SIG-M5 treated with dmso at 0.1 percent for 504 hours (cell line): ENCODE measurements around the gene ZNF581.

Experiments used
- DNase-seq: peaks from one replicate; lab custom pipeline; 2025; ENCODE audit not compliant: unreplicated experiment; lab: John Stamatoyannopoulos, UW

ZNF581 gene

GRCh38 chr19:55691561-55692481 lies 48.4 kb downstream of the ZNF581 start:
- DNase-seq, result no peak

- no peak for DNase-seq
Measured at GRCh38 chr19:55692681-55693081, 49.2 kb downstream of the ZNF581 start.

- no peak for DNase-seq
Measured at GRCh38 chr19:55693336-55693974, 50.0 kb downstream of the ZNF581 start.

- DNase-seq, result no peak
Measured at GRCh38 chr19:55694241-55694655, 50.8 kb downstream of the ZNF581 start.

GRCh38 chr19:55694656-55695491 lies 51.4 kb downstream of the ZNF581 start:
- DNase-seq, result no peak
